DND-41 (cell line): Measurements from ENCODE around the gene INF2.

Experiments used
- CTCF ChIP-seq: IDR thresholded peaks from 2 replicates; pipeline ENCODE4 v1.5.1; 2012; ENCODE audit warnings: borderline replicate concordance, low read length, moderate library complexity, mild to moderate bottlenecking; ENCODE audit not compliant: poor library complexity, severe bottlenecking; ENCODE audit errors: extremely low read depth
- EZH2 ChIP-seq: IDR thresholded peaks from 3 replicates; pipeline ENCODE4 v1.6.1; 2012; ENCODE audit warnings: borderline replicate concordance, low read depth, mild to moderate bottlenecking, moderate library complexity, low read length, inconsistent platforms; ENCODE audit not compliant: severe bottlenecking

DNA sequence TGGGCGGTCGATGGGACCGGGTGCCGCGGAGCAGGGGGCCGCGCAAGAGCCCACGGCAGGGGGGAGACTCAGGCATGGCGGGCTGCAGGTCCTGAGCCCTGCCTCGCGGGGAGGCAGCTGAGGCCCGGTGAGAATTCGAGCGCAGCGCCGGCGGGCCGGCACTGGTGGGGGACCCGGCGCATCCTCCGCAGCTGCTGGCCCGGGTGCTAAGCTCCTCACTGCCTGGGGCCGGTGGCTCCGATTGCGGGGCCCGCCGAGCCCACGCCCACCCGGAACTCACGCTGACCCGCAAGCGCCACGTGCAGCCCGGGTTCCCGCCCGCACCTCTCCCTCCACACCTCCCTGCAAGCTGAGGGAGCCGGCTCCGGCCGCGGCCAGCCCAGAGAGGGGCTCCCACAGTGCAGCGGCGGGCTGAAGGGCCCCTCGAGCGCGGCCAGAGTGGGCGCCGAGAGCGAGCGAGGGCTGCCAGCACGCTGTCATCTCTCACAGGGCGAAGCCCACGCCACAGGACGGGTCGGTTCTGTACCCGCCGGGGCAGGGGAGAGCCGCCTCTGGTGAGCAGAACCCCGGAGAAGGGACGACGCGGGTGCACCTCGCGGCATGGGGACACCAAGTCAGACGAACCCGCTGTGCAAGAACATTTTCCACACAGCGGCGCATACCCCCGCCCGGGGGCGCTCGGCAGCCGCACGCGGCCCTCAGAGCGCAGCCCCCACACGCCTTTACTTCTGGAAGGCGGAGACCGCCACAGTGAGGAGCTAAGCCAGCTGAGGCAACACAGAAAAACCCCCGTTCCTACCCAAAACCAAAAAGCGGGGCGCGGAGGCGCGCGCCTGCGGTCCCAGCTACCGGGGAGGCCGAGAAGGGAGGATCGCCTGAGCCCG lies 62.4 kb downstream of the INF2 start:
- TF ChIP-seq CTCF, result no peak
- no peak for TF ChIP-seq EZH2
